Memory B cell (primary cell): ENCODE data around the gene SLC44A1.

Experiments
- ATAC-seq: fragments of 150-1000 bp; cut with Tn5 transposase; 2 replicates; pipeline ENCODE4 v1.10.0; 2021; ENCODE audit warnings: low read depth, mild to moderate bottlenecking, moderate library complexity
- DNase-seq, 2 donors: peaks; one replicate each; pipeline ENCODE4 v3.0.0; 2022; ENCODE audit warnings: low spot score in 2 of 2
- H3K27ac Mint-ChIP-seq: one replicate; pipeline ENCODE4 v1.8.0; 2022; ENCODE audit warnings: mild to moderate bottlenecking, moderate library complexity, mixed read lengths
- H3K27me3 Mint-ChIP-seq: one replicate; pipeline ENCODE4 v1.8.0; 2022; ENCODE audit warnings: mixed read lengths
- H3K36me3 Mint-ChIP-seq: one replicate; pipeline ENCODE4 v1.8.0; 2022; ENCODE audit warnings: mild to moderate bottlenecking, mixed read lengths
- H3K4me1 Mint-ChIP-seq: one replicate; pipeline ENCODE4 v1.8.0; 2022; ENCODE audit warnings: mixed read lengths
- H3K4me3 Mint-ChIP-seq: one replicate; pipeline ENCODE4 v1.8.0; 2022; ENCODE audit warnings: mild to moderate bottlenecking, moderate library complexity, mixed read lengths
- H3K9me3 Mint-ChIP-seq: one replicate; pipeline ENCODE4 v1.8.0; 2022; ENCODE audit warnings: mixed read lengths

The SLC44A1 gene

DNA sequence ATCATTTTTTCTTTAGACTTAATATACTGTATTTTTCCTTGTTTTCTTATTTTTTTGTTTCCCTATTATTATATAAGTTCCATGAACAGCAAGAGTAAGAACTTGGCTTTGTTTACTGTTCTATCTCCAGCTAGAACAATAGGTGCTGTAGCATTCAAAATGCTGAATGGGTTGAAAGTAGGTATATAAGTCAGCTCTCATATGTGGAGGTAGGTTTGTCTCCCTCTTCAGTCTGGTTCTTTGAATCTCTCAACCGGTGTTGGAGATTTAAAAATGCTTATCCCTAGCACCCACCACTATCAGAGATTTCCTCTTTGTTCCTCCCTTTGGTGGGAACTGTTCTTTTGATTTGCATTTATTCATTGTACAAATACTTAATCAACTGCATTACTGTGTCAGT, 115.9 kb downstream of the SLC44A1 start:
- no peak overlapping the region for H3K4me3 Mint-ChIP-seq
- no peak for ATAC-seq
- DNase-seq: no peak
- H3K36me3 Mint-ChIP-seq: peaks cover 24% of the 10 kb centered on the region
- no peaks in the 10 kb centered on the region for H3K9me3 Mint-ChIP-seq
- H3K4me1 Mint-ChIP-seq: peaks cover 13% of the 10 kb centered on the region
- H3K27ac Mint-ChIP-seq: no peak overlapping the region
- H3K27me3 Mint-ChIP-seq: no peaks in the 10 kb centered on the region

DNA sequence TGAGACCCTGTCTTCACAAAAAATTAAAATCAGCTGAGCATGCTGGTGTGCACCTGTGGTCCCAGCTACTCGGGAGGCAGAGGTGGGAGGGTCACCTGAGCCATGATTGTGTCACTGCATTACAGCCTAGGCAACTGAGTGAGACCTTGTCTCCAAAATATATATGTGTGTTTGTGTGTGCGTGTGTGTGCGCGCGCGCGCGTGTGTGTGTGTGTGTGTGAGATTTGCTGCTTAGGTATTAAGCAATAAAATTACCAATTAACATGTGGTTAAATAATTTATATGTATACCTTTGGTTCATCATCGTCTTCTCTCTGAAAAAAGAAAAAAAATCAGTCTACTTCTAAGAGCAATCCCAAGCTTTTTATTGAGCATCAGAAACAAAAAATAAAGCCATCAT, 117.4 kb downstream of the SLC44A1 start:
- no peak overlapping the region for H3K27ac Mint-ChIP-seq
- H3K9me3 Mint-ChIP-seq: no peaks in the 10 kb centered on the region
- H3K4me3 Mint-ChIP-seq: no peak overlapping the region
- peaks cover 6% of the 10 kb centered on the region for H3K4me1 Mint-ChIP-seq
- ATAC-seq: no peak
- no peak for DNase-seq
- H3K27me3 Mint-ChIP-seq: no peaks in the 10 kb centered on the region
- H3K36me3 Mint-ChIP-seq: peaks cover 31% of the 10 kb centered on the region

DNA sequence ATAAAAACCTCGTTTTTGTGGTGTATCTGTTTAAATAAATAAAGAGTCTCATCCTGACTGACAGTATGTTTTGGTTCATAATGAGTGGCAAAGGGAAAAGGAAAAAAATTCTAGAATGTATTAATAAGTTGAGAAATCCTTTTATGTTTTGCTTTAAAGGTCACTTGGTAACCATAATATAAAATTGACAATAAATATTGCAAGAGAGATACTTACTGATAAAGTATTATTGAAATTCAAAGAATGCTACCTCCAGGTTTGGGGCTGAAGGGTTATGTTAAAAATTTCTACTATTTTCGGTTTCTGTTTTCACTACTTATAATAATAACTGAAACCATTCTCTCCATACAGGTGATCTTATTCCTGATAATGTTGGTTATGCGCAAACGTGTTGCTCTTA, 118.0 kb downstream of the SLC44A1 start:
- Mint-ChIP-seq H3K4me1 (peaks cover 6% of the 10 kb centered on the region), H3K27me3 (no peaks in the 10 kb centered on the region), H3K36me3 (peaks cover 31% of the 10 kb centered on the region), H3K4me3 (no peak overlapping the region), H3K9me3 (no peaks in the 10 kb centered on the region), H3K27ac (peak overlapping the region; percentile 5)
- ATAC-seq (no peak), DNase-seq (no peak)

DNA sequence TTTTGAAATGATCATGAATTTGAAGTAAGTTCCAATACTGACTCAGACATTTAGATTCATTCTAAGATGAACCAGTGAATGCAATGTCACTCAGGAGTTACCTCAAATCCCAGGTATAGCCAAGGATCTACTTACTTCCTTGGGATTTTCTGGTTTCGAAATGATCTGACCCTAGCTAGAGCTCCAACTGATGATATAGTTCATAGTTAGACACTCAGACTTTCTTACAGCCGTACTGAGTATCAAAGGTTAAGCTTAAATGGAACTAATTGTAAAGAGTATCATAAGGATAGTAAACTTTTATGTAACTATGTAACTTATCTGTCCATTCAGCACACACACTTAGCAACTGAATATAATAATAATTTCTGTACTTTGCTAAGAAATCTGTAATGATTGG, 119.4 kb downstream of the SLC44A1 start:
- H3K4me1 Mint-ChIP-seq: no peaks in the 10 kb centered on the region
- H3K9me3 Mint-ChIP-seq: no peaks in the 10 kb centered on the region
- no peak overlapping the region for H3K27ac Mint-ChIP-seq
- no peak overlapping the region for H3K4me3 Mint-ChIP-seq
- ATAC-seq: no peak
- H3K27me3 Mint-ChIP-seq: no peaks in the 10 kb centered on the region
- peaks cover 26% of the 10 kb centered on the region for H3K36me3 Mint-ChIP-seq
- DNase-seq: no peak

DNA sequence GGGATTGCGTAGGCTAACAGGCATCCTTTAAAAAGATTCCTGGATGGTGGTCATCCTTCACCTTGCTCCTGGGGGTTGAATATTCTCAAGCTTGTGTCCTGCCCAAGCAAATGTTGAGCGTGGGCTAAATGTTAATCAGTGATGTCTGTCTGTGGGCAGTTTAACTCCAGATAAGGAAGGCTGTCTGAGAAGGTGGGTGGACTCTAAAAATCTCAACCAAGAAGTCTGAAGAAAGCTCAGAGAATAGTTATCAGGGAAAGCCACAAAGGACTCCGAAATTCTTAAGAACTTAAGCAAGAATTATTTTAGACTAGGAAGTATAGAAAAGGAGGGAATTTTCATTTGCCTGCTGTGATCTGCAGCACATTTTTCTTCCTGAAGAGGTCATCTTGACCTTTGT, 125.5 kb downstream of the SLC44A1 start:
- H3K4me3 Mint-ChIP-seq: no peak overlapping the region
- no peak overlapping the region for H3K27ac Mint-ChIP-seq
- H3K9me3 Mint-ChIP-seq: no peaks in the 10 kb centered on the region
- no peak for ATAC-seq
- DNase-seq: no peak
- H3K36me3 Mint-ChIP-seq: peaks cover 16% of the 10 kb centered on the region
- H3K4me1 Mint-ChIP-seq: no peaks in the 10 kb centered on the region
- H3K27me3 Mint-ChIP-seq: no peaks in the 10 kb centered on the region

DNA sequence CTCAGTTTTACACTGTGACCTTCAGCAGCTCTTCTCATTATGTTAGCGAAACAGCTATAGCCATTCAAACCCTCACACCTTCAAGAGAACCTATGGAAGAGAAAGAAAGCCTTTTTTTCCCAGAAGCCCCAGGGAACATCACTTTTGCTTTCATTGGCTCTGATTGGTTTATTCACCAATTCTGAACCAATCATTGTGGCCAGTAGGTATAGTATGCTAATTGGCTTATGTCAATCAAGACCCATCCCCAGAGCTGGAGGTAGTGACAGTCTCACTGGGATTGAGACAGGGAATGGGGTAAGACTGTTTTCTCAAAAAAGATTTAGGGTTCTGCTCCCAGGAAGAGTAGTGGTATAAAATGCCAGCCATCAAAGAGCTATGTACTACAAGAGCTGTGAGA, 129.3 kb downstream of the SLC44A1 start:
- Mint-ChIP-seq H3K4me3 (no peak overlapping the region), H3K4me1 (no peaks in the 10 kb centered on the region), H3K9me3 (no peaks in the 10 kb centered on the region), H3K27ac (no peak overlapping the region), H3K27me3 (no peaks in the 10 kb centered on the region), H3K36me3 (peaks cover 10% of the 10 kb centered on the region)
- DNase-seq (no peak), ATAC-seq (no peak)

DNA sequence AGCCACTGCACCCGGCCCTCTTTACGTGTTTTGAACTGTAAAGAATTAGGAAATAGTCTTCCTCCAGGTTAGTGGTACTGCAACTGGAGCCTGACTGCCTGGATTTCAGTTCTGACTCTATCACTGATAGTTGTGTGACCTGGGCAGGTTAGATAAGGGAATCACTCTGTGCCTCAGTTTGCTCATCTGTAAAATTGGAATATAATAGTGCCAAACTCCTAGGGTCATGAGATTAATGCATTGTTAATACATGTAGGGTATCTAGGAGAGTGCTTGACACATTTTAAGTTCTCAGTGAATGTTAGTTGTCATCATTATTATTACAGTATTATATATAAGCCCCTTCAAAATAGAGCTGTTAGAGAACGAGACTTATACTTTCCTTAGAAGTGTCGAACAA, 130.9 kb downstream of the SLC44A1 start:
- DNase-seq: no peak

DNA sequence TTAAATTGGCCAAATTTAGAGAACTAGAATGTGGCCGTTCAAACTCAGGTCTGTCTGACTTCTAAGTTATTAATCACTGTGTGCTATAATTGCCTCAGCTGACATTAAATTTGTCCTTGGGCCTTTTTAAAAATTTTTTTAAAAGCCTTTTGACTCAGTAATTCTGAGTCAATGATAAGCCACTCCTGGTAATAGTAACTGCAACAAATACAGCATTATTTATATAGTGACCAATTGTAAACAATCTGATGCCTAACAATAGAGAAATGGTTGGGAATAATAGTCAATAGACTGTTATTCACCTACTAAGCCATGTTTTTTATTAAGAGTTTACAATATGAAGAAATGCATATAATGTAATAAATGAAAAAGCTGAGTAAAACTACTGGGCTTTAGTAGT, 132.4 kb downstream of the SLC44A1 start:
- Mint-ChIP-seq H3K27ac (no peak overlapping the region), H3K4me3 (no peak overlapping the region), H3K9me3 (peaks cover 2% of the 10 kb centered on the region), H3K27me3 (no peaks in the 10 kb centered on the region), H3K4me1 (no peaks in the 10 kb centered on the region), H3K36me3 (peaks cover 6% of the 10 kb centered on the region)
- ATAC-seq (no peak), DNase-seq (no peak)

More for the DNA sequence above, 130.9 kb downstream of the SLC44A1 start:
- Mint-ChIP-seq H3K27me3 (no peaks in the 10 kb centered on the region), H3K4me1 (no peaks in the 10 kb centered on the region), H3K36me3 (peaks cover 9% of the 10 kb centered on the region), H3K9me3 (no peaks in the 10 kb centered on the region), H3K27ac (no peak overlapping the region), H3K4me3 (no peak overlapping the region)
- ATAC-seq: no peak

DNA sequence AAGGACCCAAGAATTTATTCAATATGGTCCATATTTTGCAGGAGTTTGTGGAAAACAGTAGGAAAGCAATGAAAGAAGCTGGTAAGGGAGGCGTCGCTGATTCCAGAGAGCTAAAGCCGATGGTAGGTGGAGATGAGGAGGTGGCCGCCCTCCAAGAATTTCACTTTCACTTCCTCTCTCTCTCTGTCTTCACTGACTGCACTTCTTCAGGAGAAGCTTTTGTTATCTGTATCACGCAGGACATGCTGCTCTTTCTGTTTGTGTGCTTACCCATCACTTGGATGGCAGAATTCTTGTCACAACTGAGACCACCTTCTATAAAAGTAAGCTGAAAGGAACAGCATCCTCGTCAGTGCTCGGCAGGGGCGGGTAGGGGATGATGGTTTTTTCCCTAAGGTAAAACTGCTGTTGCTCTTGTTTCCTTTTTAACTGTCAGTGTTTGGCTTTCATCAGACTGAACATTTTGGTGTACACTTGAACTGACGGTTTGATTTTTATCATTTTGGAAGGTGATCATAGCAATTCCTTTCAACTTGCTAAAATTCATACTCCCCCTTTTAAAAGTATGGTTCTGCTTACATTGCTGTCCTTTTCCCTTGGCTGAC, 141.0 kb downstream of the SLC44A1 start:
- peaks cover 2% of the 10 kb centered on the region for H3K9me3 Mint-ChIP-seq
- peaks cover 13% of the 10 kb centered on the region for H3K4me1 Mint-ChIP-seq
- peaks cover 2% of the 10 kb centered on the region for H3K36me3 Mint-ChIP-seq
- no peaks in the 10 kb centered on the region for H3K27me3 Mint-ChIP-seq
- DNase-seq (peak; percentile 17 to 41), ATAC-seq (peak; percentile 100)
- H3K4me3 Mint-ChIP-seq: peak overlapping the region; percentile 74
- peak overlapping the region; percentile 60 for H3K27ac Mint-ChIP-seq

DNA sequence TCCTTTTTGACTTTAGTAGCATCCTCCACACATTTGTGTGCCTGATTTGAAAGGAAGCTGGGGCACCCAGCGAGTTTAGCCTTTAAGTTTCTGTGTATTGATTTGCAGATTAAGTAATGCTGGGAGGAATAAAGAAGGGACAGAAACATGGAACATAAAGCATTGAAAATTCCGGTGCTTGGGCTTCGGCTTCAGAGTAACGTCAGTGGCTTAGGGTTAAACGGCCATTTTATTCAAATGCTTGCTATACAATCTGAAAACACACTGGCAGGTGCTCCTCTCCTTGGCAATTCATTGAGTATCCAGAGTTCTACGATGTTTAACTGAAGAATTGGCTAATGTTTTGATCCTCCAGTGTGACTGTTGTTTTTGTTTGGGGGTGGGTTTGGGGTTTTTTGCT, 145.3 kb downstream of the SLC44A1 start:
- peaks cover 11% of the 10 kb centered on the region for H3K4me1 Mint-ChIP-seq

DNA sequence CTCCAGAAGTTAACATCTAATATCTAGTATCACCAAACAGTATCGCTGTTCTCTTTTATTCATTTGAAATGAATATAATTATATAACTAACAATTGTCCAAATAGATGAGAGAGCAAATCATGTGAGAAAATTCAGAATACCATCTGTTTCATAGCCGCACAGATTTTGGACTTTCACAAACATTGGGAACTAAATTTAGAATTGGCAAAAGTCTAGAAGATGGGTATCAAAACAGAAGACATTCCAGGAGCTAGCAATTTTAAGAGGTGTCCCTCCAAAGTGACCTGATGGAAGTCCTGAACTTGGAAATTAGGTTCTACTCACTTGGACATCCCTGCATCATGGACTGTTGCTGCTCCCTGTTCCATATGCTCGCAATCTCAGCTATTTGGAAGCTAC, 146.4 kb downstream of the SLC44A1 start:
- Mint-ChIP-seq H3K9me3 (no peaks in the 10 kb centered on the region), H3K4me1 (peaks cover under 1% of the 10 kb centered on the region), H3K36me3 (no peaks in the 10 kb centered on the region), H3K4me3 (no peak overlapping the region), H3K27me3 (peaks cover 1% of the 10 kb centered on the region), H3K27ac (no peak overlapping the region)
- ATAC-seq (no peak), DNase-seq (no peak)

More for the DNA sequence above, 145.3 kb downstream of the SLC44A1 start:
- DNase-seq: no peak
- Mint-ChIP-seq H3K27ac (no peak overlapping the region), H3K4me3 (no peak overlapping the region), H3K27me3 (peaks cover 1% of the 10 kb centered on the region), H3K9me3 (no peaks in the 10 kb centered on the region), H3K36me3 (no peaks in the 10 kb centered on the region)
- ATAC-seq: no peak

DNA sequence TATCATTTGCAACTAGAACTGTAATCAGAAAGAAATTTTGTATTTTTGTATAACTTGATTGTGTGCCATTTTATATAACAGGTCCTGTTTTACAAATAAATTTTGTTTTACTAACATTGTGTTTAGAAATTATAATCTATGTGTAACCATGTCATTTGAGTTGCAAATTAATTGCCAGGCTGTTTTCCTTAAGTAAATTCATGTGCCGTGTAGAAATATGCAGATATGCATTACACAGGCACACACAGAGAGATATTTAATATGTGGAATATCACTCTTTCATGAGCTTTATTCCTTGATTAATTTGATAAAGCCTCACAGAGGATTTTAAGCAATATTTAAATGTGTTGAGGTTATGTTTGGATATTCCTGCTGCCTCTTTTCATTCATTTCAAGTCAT, 146.8 kb downstream of the SLC44A1 start:
- Mint-ChIP-seq H3K4me1 (no peaks in the 10 kb centered on the region), H3K9me3 (no peaks in the 10 kb centered on the region), H3K36me3 (no peaks in the 10 kb centered on the region), H3K27ac (no peak overlapping the region), H3K27me3 (peaks cover 1% of the 10 kb centered on the region), H3K4me3 (no peak overlapping the region)
- no peak for DNase-seq
- ATAC-seq: no peak

DNA sequence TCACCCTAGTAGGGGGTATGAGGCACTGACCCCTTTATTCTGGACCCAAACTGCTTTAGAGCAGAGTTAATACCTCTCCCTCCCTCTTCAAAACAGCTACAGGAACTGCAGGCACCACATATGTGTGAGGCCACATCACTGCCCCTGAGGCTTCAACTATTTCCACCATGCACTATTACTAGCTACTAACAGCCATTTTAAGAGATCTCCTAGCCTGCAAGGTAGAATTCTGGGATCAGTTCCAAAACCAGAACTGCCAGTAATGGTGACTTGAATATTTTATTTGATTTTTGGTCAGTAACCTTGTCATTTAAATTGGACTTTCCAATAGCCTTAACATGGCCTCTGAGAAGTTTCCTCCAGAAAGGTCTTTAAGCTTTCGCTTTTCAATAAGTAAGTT, 148.1 kb downstream of the SLC44A1 start:
- peaks cover 1% of the 10 kb centered on the region for H3K27me3 Mint-ChIP-seq
- H3K4me3 Mint-ChIP-seq: no peak overlapping the region
- H3K9me3 Mint-ChIP-seq: no peaks in the 10 kb centered on the region
- no peaks in the 10 kb centered on the region for H3K4me1 Mint-ChIP-seq
- ATAC-seq: no peak
- H3K27ac Mint-ChIP-seq: no peak overlapping the region
- DNase-seq: no peak
- H3K36me3 Mint-ChIP-seq: no peaks in the 10 kb centered on the region

DNA sequence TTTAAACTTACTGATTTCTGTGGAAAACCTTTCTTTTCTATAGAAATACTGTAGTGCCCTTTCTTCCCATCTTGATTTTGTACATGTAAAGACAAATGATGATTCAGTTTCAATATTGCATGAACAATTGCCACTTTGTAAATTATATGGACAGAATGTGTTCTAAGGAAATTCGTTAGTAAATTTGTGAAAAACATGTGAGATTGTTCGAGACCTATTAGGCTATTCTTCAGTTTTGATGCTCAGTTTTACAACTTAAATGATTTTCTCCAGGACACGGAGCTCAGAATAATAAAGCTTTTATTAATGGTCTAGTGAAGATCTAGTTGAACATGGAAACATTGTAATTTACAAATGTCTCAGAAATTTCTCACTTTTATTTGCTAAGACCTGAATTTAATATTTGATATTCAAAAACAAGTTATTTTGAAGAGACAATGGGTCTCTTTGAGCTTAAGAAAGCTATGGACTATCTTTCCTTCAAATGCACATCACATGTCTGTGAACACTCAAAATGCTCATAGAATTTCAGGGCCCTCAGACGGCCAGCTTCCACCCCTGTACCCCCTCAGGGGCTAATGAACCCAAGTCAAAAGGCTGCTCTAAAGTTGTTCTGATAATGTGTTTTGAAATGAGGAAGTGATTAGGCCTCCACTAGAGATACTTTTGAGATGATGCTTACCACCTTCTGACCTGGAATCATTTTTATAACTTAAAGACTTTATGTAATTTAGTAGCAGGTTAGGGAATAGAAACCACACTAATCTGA, 149.3 kb downstream of the SLC44A1 start:
- Mint-ChIP-seq H3K27me3 (peaks cover 1% of the 10 kb centered on the region), H3K4me1 (no peaks in the 10 kb centered on the region), H3K4me3 (no peak overlapping the region), H3K36me3 (no peaks in the 10 kb centered on the region), H3K27ac (no peak overlapping the region), H3K9me3 (no peaks in the 10 kb centered on the region)
- no peak for ATAC-seq
- no peak for DNase-seq

DNA sequence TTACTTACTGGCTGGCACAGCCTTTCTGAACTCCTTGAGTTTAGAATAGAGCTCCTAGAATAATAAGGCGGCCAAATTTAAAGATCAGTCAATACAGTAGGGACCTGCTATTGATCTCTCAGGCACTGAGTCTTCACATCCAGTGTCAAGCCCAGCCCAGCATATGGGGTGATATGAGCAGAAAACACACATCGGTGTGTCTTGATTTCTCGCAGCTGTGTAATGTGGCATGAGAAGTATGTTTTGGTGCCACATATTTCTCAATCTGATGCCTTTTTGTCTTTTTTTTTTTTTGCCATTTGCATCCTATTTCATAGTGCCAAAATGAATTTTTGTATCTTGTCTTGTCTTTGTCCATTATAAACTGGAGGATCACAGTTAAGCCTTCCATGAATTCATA, 152.0 kb downstream of the SLC44A1 start:
- Mint-ChIP-seq H3K4me3 (no peak overlapping the region), H3K4me1 (no peaks in the 10 kb centered on the region), H3K9me3 (no peaks in the 10 kb centered on the region), H3K36me3 (no peaks in the 10 kb centered on the region), H3K27me3 (peaks cover 1% of the 10 kb centered on the region), H3K27ac (no peak overlapping the region)
- ATAC-seq: no peak
- no peak for DNase-seq
